ENCODE data around the gene PSMB1.
"Not testable (repeated sequence)": the region's sequence is repeated elsewhere in the genome, so short reads cannot be mapped to it uniquely, and the experiment has no call there.

Gene PSMB1

DNA sequence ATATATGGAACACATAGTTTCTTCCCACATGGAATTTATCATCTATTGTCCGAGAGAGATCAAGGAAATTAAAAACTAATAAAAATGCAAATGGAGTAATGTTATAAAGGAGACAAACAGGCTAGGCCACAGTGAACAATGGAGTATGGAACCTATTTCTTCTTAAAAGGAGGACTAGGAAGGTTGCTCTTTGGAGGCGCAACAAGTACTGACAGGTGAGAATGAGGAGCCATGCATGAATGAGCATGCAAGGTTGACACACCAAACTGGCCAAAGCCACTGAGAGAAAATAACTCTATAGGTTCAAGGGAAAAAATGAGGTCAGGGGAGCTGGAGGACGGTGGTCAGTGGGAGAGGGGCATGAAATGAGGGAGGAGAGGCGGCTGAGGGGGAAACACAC lies 40.9 kb downstream of the PSMB1 start:
- Histone ChIP-seq H3K4me3 (ENCODE audit: low read depth, low read length) (no peak overlapping the region), H3K36me3 (ENCODE audit: control insufficient read depth, insufficient read depth, low read length) (no peaks in the 10 kb centered on the region), H3K27ac (ENCODE audit: low read depth, low read length) (no peak overlapping the region), H3K9ac (ENCODE audit: low read length) (no peak overlapping the region), H3K9me3 (ENCODE audit: control insufficient read depth, insufficient read depth, low read depth, low read length) (no peaks in the 10 kb centered on the region; the same call in 1 of the 2 replicates), H3K4me1 (ENCODE audit: control insufficient read depth, insufficient read depth, low read length) (no peaks in the 10 kb centered on the region), H3K27me3 (ENCODE audit: control insufficient read depth, insufficient read depth, low read length) (no peaks in the 10 kb centered on the region)

DNA sequence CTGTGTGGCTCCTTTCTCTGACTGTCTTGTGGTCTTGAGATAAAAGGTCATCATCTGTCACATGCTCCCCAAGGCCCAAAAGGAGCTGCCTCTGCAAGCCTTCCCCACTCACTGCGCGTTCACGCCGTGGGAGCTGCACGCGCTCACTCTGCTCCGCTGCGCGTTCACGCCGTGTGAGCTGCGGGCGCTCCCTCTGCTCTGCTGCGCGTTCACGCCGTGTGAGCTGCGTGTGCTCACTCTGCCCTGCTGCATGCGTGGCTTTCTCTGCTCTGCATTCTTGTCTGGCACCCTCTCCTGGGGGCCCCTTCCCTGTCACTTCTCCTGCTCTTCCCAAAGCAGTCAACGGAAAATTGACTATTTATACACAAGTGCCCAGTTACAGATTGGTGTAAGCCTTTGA lies 42.5 kb downstream of the PSMB1 start:
- no peak overlapping the region for H3K27ac ChIP-seq (ENCODE audit: low read depth, low read length)
- no peaks in the 10 kb centered on the region for H3K4me1 ChIP-seq (ENCODE audit: control insufficient read depth, insufficient read depth, low read length)
- no peak overlapping the region for H3K4me3 ChIP-seq (ENCODE audit: low read depth, low read length)
- H3K9ac ChIP-seq (ENCODE audit: low read length): no peak overlapping the region
- H3K36me3 ChIP-seq (ENCODE audit: control insufficient read depth, insufficient read depth, low read length): no peaks in the 10 kb centered on the region
- H3K9me3 ChIP-seq (ENCODE audit: control insufficient read depth, insufficient read depth, low read depth, low read length): no peaks in the 10 kb centered on the region
- H3K27me3 ChIP-seq (ENCODE audit: control insufficient read depth, insufficient read depth, low read length): no peaks in the 10 kb centered on the region

DNA sequence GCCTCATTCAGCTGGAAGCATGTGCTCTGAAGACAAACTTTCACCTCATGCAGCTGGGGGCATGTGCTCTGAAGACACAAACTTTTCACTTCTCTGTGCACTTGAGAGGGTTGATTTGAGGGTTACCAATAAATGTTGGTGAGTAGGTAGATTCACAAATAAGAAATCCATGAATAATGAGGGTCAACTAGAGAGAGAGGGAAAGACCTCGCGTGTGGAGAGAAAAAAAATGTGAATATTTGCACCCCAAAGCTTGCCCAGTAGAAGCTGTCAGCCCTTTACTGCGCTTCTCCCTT lies 43.4 kb downstream of the PSMB1 start:
- Histone ChIP-seq H3K36me3 (ENCODE audit: control insufficient read depth, insufficient read depth, low read length) (no peaks in the 10 kb centered on the region), H3K4me3 (ENCODE audit: low read depth, low read length) (no peak overlapping the region), H3K27me3 (ENCODE audit: control insufficient read depth, insufficient read depth, low read length) (no peaks in the 10 kb centered on the region), H3K27ac (ENCODE audit: low read depth, low read length) (no peak overlapping the region), H3K4me1 (ENCODE audit: control insufficient read depth, insufficient read depth, low read length) (no peaks in the 10 kb centered on the region), H3K9ac (ENCODE audit: low read length) (no peak overlapping the region), H3K9me3 (ENCODE audit: control insufficient read depth, insufficient read depth, low read depth, low read length) (no peaks in the 10 kb centered on the region)

DNA sequence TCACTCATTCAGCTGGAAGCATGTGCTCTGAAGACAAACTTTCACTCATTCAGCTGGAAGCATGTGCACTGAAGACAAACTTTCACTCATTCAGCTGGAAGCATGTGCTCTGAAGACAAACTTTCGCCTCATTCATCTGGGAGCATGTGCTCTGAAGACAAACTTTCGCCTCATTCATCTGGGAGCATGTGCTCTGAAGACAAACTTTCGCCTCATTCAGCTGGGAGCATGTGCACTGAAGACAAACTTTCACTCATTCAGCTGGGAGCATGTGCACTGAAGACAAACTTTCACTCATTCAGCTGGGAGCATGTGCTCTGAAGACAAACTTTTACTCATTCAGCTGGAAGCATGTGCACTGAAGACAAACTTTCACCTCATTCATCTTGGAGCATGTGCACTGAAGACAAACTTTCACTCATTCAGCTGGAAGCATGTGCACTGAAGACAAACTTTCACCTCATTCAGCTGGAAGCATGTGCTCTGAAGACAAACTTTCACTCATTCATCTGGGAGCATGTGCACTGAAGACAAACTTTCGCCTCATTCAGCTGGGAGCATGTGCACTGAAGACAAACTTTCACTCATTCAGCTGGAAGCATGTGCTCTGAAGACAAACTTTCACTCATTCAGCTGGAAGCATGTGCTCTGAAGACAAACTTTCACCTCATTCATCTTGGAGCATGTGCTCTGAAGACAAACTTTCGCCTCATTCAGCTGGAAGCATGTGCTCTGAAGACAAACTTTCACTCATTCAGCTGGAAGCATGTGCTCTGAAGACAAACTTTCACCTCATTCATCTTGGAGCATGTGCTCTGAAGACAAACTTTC lies 44.0 kb downstream of the PSMB1 start:
- not testable (repeated sequence) for H3K27me3 ChIP-seq (ENCODE audit: control insufficient read depth, insufficient read depth, low read length)

DNA sequence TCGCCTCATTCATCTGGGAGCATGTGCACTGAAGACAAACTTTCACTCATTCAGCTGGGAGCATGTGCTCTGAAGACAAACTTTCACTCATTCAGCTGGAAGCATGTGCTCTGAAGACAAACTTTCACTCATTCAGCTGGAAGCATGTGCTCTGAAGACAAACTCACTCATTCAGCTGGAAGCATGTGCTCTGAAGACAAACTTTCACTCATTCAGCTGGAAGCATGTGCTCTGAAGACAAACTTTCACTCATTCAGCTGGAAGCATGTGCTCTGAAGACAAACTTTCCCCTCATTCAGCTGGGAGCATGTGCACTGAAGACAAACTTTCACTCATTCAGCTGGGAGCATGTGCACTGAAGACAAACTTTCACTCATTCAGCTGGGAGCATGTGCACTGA lies 44.8 kb downstream of the PSMB1 start:
- H3K36me3 ChIP-seq (ENCODE audit: control insufficient read depth, insufficient read depth, low read length); H3K27me3 ChIP-seq (ENCODE audit: control insufficient read depth, insufficient read depth, low read length); H3K4me3 ChIP-seq (ENCODE audit: low read depth, low read length); H3K9ac ChIP-seq (ENCODE audit: low read length); H3K9me3 ChIP-seq (ENCODE audit: control insufficient read depth, insufficient read depth, low read depth, low read length); H3K27ac ChIP-seq (ENCODE audit: low read depth, low read length); H3K4me1 ChIP-seq (ENCODE audit: control insufficient read depth, insufficient read depth, low read length): not testable (repeated sequence)

More for the DNA sequence above, 44.0 kb downstream of the PSMB1 start:
- not testable (repeated sequence) for H3K4me1 ChIP-seq (ENCODE audit: control insufficient read depth, insufficient read depth, low read length); H3K36me3 ChIP-seq (ENCODE audit: control insufficient read depth, insufficient read depth, low read length); H3K27ac ChIP-seq (ENCODE audit: low read depth, low read length); H3K9me3 ChIP-seq (ENCODE audit: control insufficient read depth, insufficient read depth, low read depth, low read length); H3K9ac ChIP-seq (ENCODE audit: low read length); H3K4me3 ChIP-seq (ENCODE audit: low read depth, low read length)

DNA sequence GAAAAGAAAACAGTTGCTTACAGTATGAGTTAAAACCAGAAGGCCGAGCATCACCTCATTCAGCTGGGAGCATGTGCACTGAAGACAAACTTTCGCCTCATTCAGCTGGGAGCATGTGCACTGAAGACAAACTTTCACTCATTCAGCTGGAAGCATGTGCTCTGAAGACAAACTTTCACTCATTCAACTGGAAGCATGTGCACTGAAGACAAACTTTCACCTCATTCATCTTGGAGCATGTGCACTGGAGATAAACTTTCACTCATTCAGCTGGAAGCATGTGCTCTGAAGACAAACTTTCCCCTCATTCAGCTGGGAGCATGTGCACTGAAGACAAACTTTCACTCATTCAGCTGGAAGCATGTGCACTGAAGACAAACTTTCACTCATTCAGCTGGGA lies 45.4 kb downstream of the PSMB1 start:
- not testable (repeated sequence) for H3K27me3 ChIP-seq (ENCODE audit: control insufficient read depth, insufficient read depth, low read length); H3K4me3 ChIP-seq (ENCODE audit: low read depth, low read length); H3K9ac ChIP-seq (ENCODE audit: low read length); H3K4me1 ChIP-seq (ENCODE audit: control insufficient read depth, insufficient read depth, low read length); H3K36me3 ChIP-seq (ENCODE audit: control insufficient read depth, insufficient read depth, low read length); H3K9me3 ChIP-seq (ENCODE audit: control insufficient read depth, insufficient read depth, low read depth, low read length); H3K27ac ChIP-seq (ENCODE audit: low read depth, low read length)

DNA sequence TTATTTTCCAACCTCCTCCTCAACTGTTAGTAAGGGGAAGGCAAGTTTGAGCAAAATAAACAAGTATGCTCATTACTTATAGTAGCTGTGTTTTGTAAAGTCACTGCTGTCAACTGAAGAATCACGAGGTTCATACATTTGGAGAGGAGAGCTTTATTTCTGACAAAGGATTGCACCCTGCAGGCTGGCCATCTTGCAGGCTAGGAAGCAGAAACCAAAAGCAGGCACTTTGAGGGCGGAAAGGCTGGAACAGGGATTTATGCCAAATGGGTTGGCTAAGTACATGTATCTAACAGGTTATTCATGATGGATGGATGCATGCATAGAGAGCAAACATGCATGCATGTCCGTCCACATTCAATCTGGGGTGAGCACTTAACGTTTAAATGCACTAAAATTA lies 46.7 kb downstream of the PSMB1 start:
- H3K9me3 ChIP-seq (ENCODE audit: control insufficient read depth, insufficient read depth, low read depth, low read length): peaks cover 22% of the 10 kb centered on the region
- peaks cover 3% of the 10 kb centered on the region; the same call in 1 of the 2 replicates for H3K27me3 ChIP-seq (ENCODE audit: control insufficient read depth, insufficient read depth, low read length)
- H3K36me3 ChIP-seq (ENCODE audit: control insufficient read depth, insufficient read depth, low read length): no peaks in the 10 kb centered on the region
- no peak overlapping the region for H3K9ac ChIP-seq (ENCODE audit: low read length)
- H3K4me1 ChIP-seq (ENCODE audit: control insufficient read depth, insufficient read depth, low read length): no peaks in the 10 kb centered on the region
- H3K4me3 ChIP-seq (ENCODE audit: low read depth, low read length): no peak overlapping the region
- no peak overlapping the region for H3K27ac ChIP-seq (ENCODE audit: low read depth, low read length)

DNA sequence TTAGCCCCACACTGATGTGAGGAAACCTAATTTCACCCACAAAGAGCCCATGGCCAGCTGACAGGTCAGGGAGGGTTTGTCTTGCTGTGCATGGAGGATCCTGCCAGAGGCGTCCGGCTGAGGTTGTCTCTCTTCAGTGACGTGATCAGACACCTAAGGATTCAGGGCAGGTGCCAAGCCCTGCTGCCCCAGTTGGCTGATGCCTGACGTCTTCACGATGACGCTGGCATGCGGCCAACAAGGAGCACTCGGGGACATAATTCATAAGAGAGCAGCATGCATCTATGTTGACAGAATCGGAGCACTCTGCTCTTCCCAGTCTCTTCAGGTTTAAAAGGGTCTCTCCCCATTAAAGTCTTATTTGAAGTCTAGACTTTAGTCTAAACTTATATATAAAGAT lies 47.8 kb downstream of the PSMB1 start:
- no peak overlapping the region for H3K27ac ChIP-seq (ENCODE audit: low read depth, low read length)

DNA sequence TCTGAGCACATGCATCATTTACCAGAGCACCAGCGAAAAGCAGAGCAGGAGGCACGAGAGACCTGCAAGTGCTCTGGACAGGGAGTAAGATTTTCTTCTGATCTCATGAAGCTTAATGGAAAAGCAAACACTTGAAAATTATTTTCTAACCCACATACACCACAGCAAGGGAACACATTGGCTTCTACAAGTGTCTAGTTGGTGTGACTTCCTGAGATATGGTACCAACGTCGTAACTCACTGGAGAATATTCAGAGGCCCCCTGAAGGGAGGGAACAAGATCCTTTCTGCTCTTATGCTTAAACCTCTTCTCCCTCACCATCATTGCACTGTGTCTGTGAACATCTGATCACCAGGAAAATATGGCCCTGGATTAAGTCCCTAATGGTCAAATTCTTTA lies 48.6 kb downstream of the PSMB1 start:
- peaks cover 6% of the 10 kb centered on the region; the same call in 1 of the 2 replicates for H3K27me3 ChIP-seq (ENCODE audit: control insufficient read depth, insufficient read depth, low read length)
- H3K27ac ChIP-seq (ENCODE audit: low read depth, low read length): no peak overlapping the region
- H3K36me3 ChIP-seq (ENCODE audit: control insufficient read depth, insufficient read depth, low read length): no peaks in the 10 kb centered on the region
- peaks cover 34% of the 10 kb centered on the region for H3K9me3 ChIP-seq (ENCODE audit: control insufficient read depth, insufficient read depth, low read depth, low read length)
- H3K4me3 ChIP-seq (ENCODE audit: low read depth, low read length): no peak overlapping the region
- H3K9ac ChIP-seq (ENCODE audit: low read length): no peak overlapping the region
- H3K4me1 ChIP-seq (ENCODE audit: control insufficient read depth, insufficient read depth, low read length): no peaks in the 10 kb centered on the region

More for the DNA sequence above, 47.8 kb downstream of the PSMB1 start:
- H3K4me3 ChIP-seq (ENCODE audit: low read depth, low read length): no peak overlapping the region
- H3K9me3 ChIP-seq (ENCODE audit: control insufficient read depth, insufficient read depth, low read depth, low read length): peaks cover 34% of the 10 kb centered on the region
- no peaks in the 10 kb centered on the region for H3K36me3 ChIP-seq (ENCODE audit: control insufficient read depth, insufficient read depth, low read length)
- no peak overlapping the region for H3K9ac ChIP-seq (ENCODE audit: low read length)
- peaks cover 6% of the 10 kb centered on the region; the same call in 1 of the 2 replicates for H3K27me3 ChIP-seq (ENCODE audit: control insufficient read depth, insufficient read depth, low read length)
- no peaks in the 10 kb centered on the region for H3K4me1 ChIP-seq (ENCODE audit: control insufficient read depth, insufficient read depth, low read length)

DNA sequence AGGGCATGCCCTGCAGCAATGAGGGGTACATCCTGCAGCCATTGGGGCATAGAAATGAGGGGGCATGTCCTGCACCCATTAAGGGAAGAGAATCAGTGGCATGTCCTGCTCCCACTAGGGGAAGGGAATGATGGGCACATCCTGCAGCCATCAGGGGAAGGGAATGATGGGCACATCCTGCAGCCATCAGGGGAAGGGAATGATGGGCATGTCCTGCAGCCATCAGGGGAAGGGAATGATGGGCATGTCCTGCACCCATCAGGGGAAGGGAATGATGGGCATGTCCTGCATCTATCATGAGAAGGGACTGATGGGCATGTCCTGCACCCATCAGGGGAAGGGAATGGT lies 49.7 kb downstream of the PSMB1 start:
- Histone ChIP-seq H3K9ac (ENCODE audit: low read length) (no peak overlapping the region), H3K27ac (ENCODE audit: low read depth, low read length) (no peak overlapping the region), H3K4me3 (ENCODE audit: low read depth, low read length) (no peak overlapping the region), H3K4me1 (ENCODE audit: control insufficient read depth, insufficient read depth, low read length) (no peaks in the 10 kb centered on the region), H3K9me3 (ENCODE audit: control insufficient read depth, insufficient read depth, low read depth, low read length) (peaks cover 34% of the 10 kb centered on the region), H3K27me3 (ENCODE audit: control insufficient read depth, insufficient read depth, low read length) (peaks cover 6% of the 10 kb centered on the region; the same call in 1 of the 2 replicates), H3K36me3 (ENCODE audit: control insufficient read depth, insufficient read depth, low read length) (no peaks in the 10 kb centered on the region)

DNA sequence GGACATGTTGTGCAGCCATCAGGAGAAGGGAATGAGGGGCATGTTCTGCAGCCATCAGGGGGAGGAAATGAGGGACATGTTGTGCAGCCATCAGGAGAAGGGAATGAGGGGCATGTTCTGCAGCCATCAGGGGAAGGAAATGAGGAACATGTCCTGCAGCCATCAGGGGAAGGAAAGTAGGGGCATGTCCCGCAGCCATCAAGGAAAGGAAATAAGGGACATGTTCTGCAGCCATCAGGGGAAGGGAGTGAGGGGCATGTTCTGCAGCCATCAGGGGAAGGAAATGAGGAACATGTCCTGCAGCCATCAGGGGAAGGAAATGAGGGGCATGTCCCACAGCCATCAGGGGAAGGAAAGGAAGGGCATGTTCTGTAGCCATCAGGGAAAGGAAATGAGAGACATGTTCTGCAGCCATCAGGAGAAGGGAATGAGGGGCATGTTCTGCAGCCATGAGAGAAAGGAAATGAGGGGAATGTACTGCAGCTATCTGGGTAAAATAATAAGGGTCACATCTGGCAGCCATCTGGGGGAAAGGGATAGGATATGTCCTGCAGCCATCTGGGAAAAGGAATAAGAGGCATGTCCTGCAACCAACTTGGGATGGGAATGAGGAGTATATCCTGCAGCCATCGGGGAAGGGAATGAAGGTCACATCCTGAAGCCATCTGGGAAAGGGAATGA lies 50.2 kb downstream of the PSMB1 start:
- not testable (repeated sequence) for H3K27ac ChIP-seq (ENCODE audit: low read depth, low read length); H3K9ac ChIP-seq (ENCODE audit: low read length); H3K4me3 ChIP-seq (ENCODE audit: low read depth, low read length); H3K27me3 ChIP-seq (ENCODE audit: control insufficient read depth, insufficient read depth, low read length); H3K4me1 ChIP-seq (ENCODE audit: control insufficient read depth, insufficient read depth, low read length); H3K36me3 ChIP-seq (ENCODE audit: control insufficient read depth, insufficient read depth, low read length)
- H3K9me3 ChIP-seq (ENCODE audit: control insufficient read depth, insufficient read depth, low read depth, low read length): peaks cover 34% of the 10 kb centered on the region

Data from HUES6 (cell line).